IMR-90 (cell line): ENCODE measurements around the gene ALG6. TPM values are rescaled to one million over a fixed set of nuclear protein-coding genes. Genes with fewer than 3 reads are reported as not detected.

Experiments used
- ATAC-seq: fragments of 200-7000 bp; cut with Tn5 transposase; 2 replicates; pipeline ENCODE4 v1.9.1; 2020; ENCODE audit warnings: low read depth, mild to moderate bottlenecking, moderate library complexity
- Bru-seq: library from RNA; stranded (reverse); fragments of 400-500 nt; gene quantifications from one replicate; lab custom pipeline; 2021; lab: Mats Ljungman, UMichigan
- BruChase-seq, 2 experiments: library from RNA; stranded (reverse); fragments of 400-500 nt; gene quantifications; one replicate each; lab custom pipeline; 2021; lab: Mats Ljungman, UMichigan
- BruUV-seq: library from RNA; stranded (reverse); fragments of 400-500 nt; replicated peaks from 2 replicates; lab custom pipeline; 2021; lab: Mats Ljungman, UMichigan
- CTCF ChIA-PET: fragments of 300-600 bp; formaldehyde crosslinking; extraction: SDS; loops from one replicate; lab custom pipeline; 2021; ENCODE audit warnings: antibody characterized with exemption; lab: Yijun Ruan, JAX
- POLR2A ChIA-PET: fragments of 300-600 bp; sonication (Branson Sonifier 250); formaldehyde crosslinking; loops from one replicate; lab custom pipeline; 2022; ENCODE audit warnings: antibody characterized with exemption; ENCODE audit not compliant: unreplicated experiment; lab: Charles Lee
- DNase-seq: peaks from one replicate; pipeline ENCODE4 v3.0.0; 2013
- H2AFZ ChIP-seq: replicated peaks from 2 replicates; pipeline ENCODE3; 2013; ENCODE audit warnings: low read length, mild to moderate bottlenecking; ENCODE audit not compliant: poor library complexity
- H2AK5ac ChIP-seq: 2 replicates; pipeline ENCODE4 v1.6.1; 2013; ENCODE audit warnings: low read depth, low read length, inconsistent platforms
- H2AK9ac ChIP-seq: replicated peaks from 2 replicates; pipeline ENCODE3; 2013; ENCODE audit warnings: mild to moderate bottlenecking, low read depth, low read length, moderate library complexity; ENCODE audit not compliant: poor library complexity
- H2BK120ac ChIP-seq: 2 replicates; pipeline ENCODE4 v1.6.1; 2013; ENCODE audit warnings: low read depth, low read length, inconsistent platforms
- H2BK15ac ChIP-seq: 3 replicates; pipeline ENCODE4 v1.6.1; 2013; ENCODE audit warnings: low read depth, low read length, inconsistent platforms
- H2BK20ac ChIP-seq: 2 replicates; pipeline ENCODE4 v1.6.1; 2013; ENCODE audit warnings: low read depth, mild to moderate bottlenecking, inconsistent platforms, low read length, moderate library complexity
- H2BK5ac ChIP-seq: 2 replicates; pipeline ENCODE4 v1.6.1; 2013; ENCODE audit warnings: mild to moderate bottlenecking, low read depth, low read length, inconsistent platforms; ENCODE audit not compliant: poor library complexity, severe bottlenecking
- H3K14ac ChIP-seq: replicated peaks from 2 replicates; pipeline ENCODE4 v1.6.1; 2013; ENCODE audit warnings: low read depth, low read length, inconsistent platforms
- H3K18ac ChIP-seq: 2 replicates; pipeline ENCODE4 v1.6.1; 2013; ENCODE audit warnings: low read depth, low read length, control low read depth
- H3K23ac ChIP-seq: 2 replicates; pipeline ENCODE4 v1.6.1; 2013; ENCODE audit warnings: low read depth, low read length, inconsistent platforms
- H3K27ac ChIP-seq: 2 replicates; pipeline ENCODE4 v1.5.1; 2013; ENCODE audit warnings: mild to moderate bottlenecking, control low read depth, low read length; ENCODE audit not compliant: insufficient read depth
- H3K27me3 ChIP-seq: 2 replicates; pipeline ENCODE4 v1.6.1; 2013; ENCODE audit warnings: low read length; ENCODE audit not compliant: control insufficient read depth, insufficient read depth
- H3K36me3 ChIP-seq: 2 replicates; pipeline ENCODE4 v1.6.1; 2013; ENCODE audit warnings: low read length, mixed read lengths; ENCODE audit not compliant: control insufficient read depth, insufficient read depth
- H3K4ac ChIP-seq: 2 replicates; pipeline ENCODE4 v1.6.1; 2013; ENCODE audit warnings: low read depth, low read length, inconsistent platforms
- H3K4me1 ChIP-seq: 2 replicates; pipeline ENCODE4 v1.6.1; 2013; ENCODE audit warnings: low read length, mixed read lengths; ENCODE audit not compliant: control insufficient read depth, insufficient read depth
- H3K4me2 ChIP-seq: 2 replicates; pipeline ENCODE4 v1.6.1; 2013; ENCODE audit warnings: low read depth, mild to moderate bottlenecking, control low read depth, low read length, moderate library complexity
- H3K4me3 ChIP-seq: 2 replicates; pipeline ENCODE4 v1.5.1; 2013; ENCODE audit warnings: low read depth, mild to moderate bottlenecking, control low read depth, low read length, moderate library complexity; ENCODE audit not compliant: insufficient read depth
- H3K56ac ChIP-seq: 2 replicates; pipeline ENCODE4 v1.6.1; 2013; ENCODE audit warnings: low read length, inconsistent platforms; ENCODE audit not compliant: insufficient read depth; ENCODE audit errors: extremely low read depth
- H3K79me1 ChIP-seq, 2 experiments: 2 replicates each; pipeline ENCODE4 v1.6.1; 2013; ENCODE audit warnings: low read length in 2 of 2, inconsistent platforms in 1 of 2, low read depth in 1 of 2
- H3K9ac ChIP-seq: 2 replicates; pipeline ENCODE4 v1.6.1; 2013; ENCODE audit warnings: low read depth, low read length, control low read depth
- H3K9me1 ChIP-seq: 2 replicates; pipeline ENCODE4 v1.6.1; 2013; ENCODE audit warnings: low read length, inconsistent platforms; ENCODE audit not compliant: insufficient read depth
- H3K9me3 ChIP-seq: 2 replicates; pipeline ENCODE4 v1.6.1; 2013; ENCODE audit warnings: low read length; ENCODE audit not compliant: control insufficient read depth, insufficient read depth
- H4K20me1 ChIP-seq: 2 replicates; pipeline ENCODE4 v1.6.1; 2013; ENCODE audit warnings: low read length, inconsistent platforms; ENCODE audit not compliant: insufficient read depth
- H4K5ac ChIP-seq: 2 replicates; pipeline ENCODE4 v1.6.1; 2013; ENCODE audit warnings: mild to moderate bottlenecking, low read depth, low read length, control low read depth
- H4K8ac ChIP-seq, 2 experiments: 2 replicates each; pipeline ENCODE4 v1.6.1; 2013; ENCODE audit warnings: low read depth in 2 of 2, low read length in 2 of 2, control low read depth in 1 of 2, inconsistent platforms in 1 of 2
- H4K91ac ChIP-seq: 2 replicates; pipeline ENCODE4 v1.6.1; 2013; ENCODE audit warnings: low read depth, low read length, inconsistent platforms; ENCODE audit not compliant: insufficient read depth
- BHLHE40 ChIP-seq: fragments of 150-350 bp; IDR thresholded peaks from 2 replicates; pipeline ENCODE4 v1.6.1; 2016; ENCODE audit warnings: mild to moderate bottlenecking, low read depth, low read length
- CHD1 ChIP-seq: IDR thresholded peaks from 2 replicates; pipeline ENCODE4 v1.6.1; 2012; ENCODE audit warnings: low read depth, low read length, improper control_type of control experiment
- ELK1 ChIP-seq: fragments of 150-350 bp; IDR thresholded peaks from 2 replicates; pipeline ENCODE4 v1.6.1; 2016; ENCODE audit warnings: low read depth, mild to moderate bottlenecking, low read length, moderate library complexity, borderline replicate concordance
- FOS ChIP-seq: fragments of 150-350 bp; IDR thresholded peaks from 2 replicates; pipeline ENCODE4 v1.6.1; 2016; ENCODE audit warnings: low read depth, low read length
- MXI1 ChIP-seq: IDR thresholded peaks from 2 replicates; pipeline ENCODE4 v1.6.1; 2012; ENCODE audit warnings: low read depth, mild to moderate bottlenecking, low read length, moderate library complexity, borderline replicate concordance
- POLR2A ChIP-seq: IDR thresholded peaks from 2 replicates; pipeline ENCODE4 v1.6.1; 2012; ENCODE audit warnings: mild to moderate bottlenecking, low read depth, low read length
- RFX5 ChIP-seq: IDR thresholded peaks from 2 replicates; pipeline ENCODE4 v1.8.0; 2012; ENCODE audit warnings: low read depth, mild to moderate bottlenecking, low read length, moderate library complexity
- SMC3 ChIP-seq: fragments of 150-350 bp; IDR thresholded peaks from 2 replicates; pipeline ENCODE4 v1.6.1; 2016; ENCODE audit warnings: low read depth, mild to moderate bottlenecking, antibody characterized with exemption, low read length, moderate library complexity
- WGBS, 2 experiments: methylation state at CpG; one replicate each; pipeline versions ENCODE4 v1.1.5 to v1.1.7; 2013; ENCODE audit warnings: missing lambda C conversion rate in 2 of 2; ENCODE audit not compliant: insufficient read length in 1 of 2; ENCODE audit errors: extremely low coverage in 2 of 2; 5-methylcytosine and 5-hydroxymethylcytosine counted together
- dilution Hi-C: fragments of 300-500 bp; cut with HindIII; formaldehyde crosslinking; loops from one replicate; pipeline ENCODE4 v1.14.3; 2018; ENCODE audit warnings: low sequenced_read_pairs; ENCODE audit not compliant: unreplicated experiment
- in situ Hi-C: fragments of 300-500 bp; cut with MboI; formaldehyde crosslinking; loops from 3 replicates; pipeline ENCODE4 v1.14.3; 2019; ENCODE audit warnings: low sequenced_read_pairs, inconsistent platforms, mixed read lengths
- intact Hi-C: fragments of 100-400 bp; cut with micrococcal nuclease; formaldehyde crosslinking; loops from 2 replicates; pipeline ENCODE4 v1.10.0; 2022
- long read RNA-seq: library from polyadenylated mRNA; unstranded; transcript quantifications from one replicate; pipeline ENCODE4 v2.0.0, GENCODE V29; 2021; ENCODE audit not compliant: unreplicated experiment
- polyA plus RNA-seq, 3 experiments: library from polyadenylated mRNA; depleted of rRNA; stranded (reverse); fragments of >200 nt; gene quantifications; 2 replicates each; pipeline ENCODE4 v1.2.3, GENCODE V29; 2012; ENCODE audit warnings: low replicate concordance in 1 of 3
- total RNA-seq: library from RNA; depleted of rRNA; stranded (reverse); fragments of >200 nt; gene quantifications from 2 replicates; pipeline ENCODE4 v1.2.3, GENCODE V29; 2012; rRNA removed
- TF ChIP-seq, protein P1 (sequence below): fragments of 150-350 bp; IDR thresholded peaks from 2 replicates; pipeline ENCODE4 v1.6.1; 2017; ENCODE audit warnings: mild to moderate bottlenecking, antibody characterized with exemption, low read length, low read depth

The ALG6 gene
- total RNA-seq (4.8 and 12.2 TPM in 2 replicates), polyA plus RNA-seq (2012; rRNA removed) (4.2 and 6.5 TPM in 2 replicates), Bru-seq, nascent RNA (percentile 58 among the genes with signal in this experiment), BruChase-seq, experiment 1, labeled RNA remaining after a 6-hour chase (percentile 72 among the genes with signal in this experiment), BruChase-seq, experiment 2, labeled RNA remaining after a 2-hour chase (percentile 73 among the genes with signal in this experiment)
- polyA plus RNA-seq (2012; cell fraction: cytosol; rRNA removed) = 0.68 and 0.77 TPM in 2 replicates
- polyA plus RNA-seq (2012; cell fraction: nucleus; rRNA removed; ENCODE audit: low replicate concordance) = 0.74 and 11.6 TPM in 2 replicates
- long read RNA-seq, transcript ALG6-202 (15 exons, 3,371 nt) = major isoform, 15 of 22 reads
- long read RNA-seq, partial matches to known transcripts = 2 of 22 reads
- long read RNA-seq, other reads (novel, unspliced or antisense) = 5 of 22 reads

GRCh38 chr1:63367215-63368103, at the start of gene ALG6:
Gene ALG6, plus strand, starts transcription at chr1:63367627. Its CDS starts 3,351 bp downstream, at chr1:63370978.
- Histone ChIP-seq H3K9me3 (no peaks in the 10 kb centered on the region), H2AFZ (peak within 1 kb of the TSS; percentile 100), H3K4me3 (peak within 1 kb of the TSS; percentile 88), H3K9me1 (peaks cover 5% of the 10 kb centered on the region; the same call in 1 of the 2 replicates), H2BK15ac (no peak within 1 kb of the TSS; the same call in 2 of the 3 replicates), H3K27ac (peak within 1 kb of the TSS; percentile 83), H4K20me1 (no peaks in the 10 kb centered on the region), H3K23ac (peak within 1 kb of the TSS; percentile 92), H3K36me3 (no peaks in the 10 kb centered on the region), H4K5ac (peak within 1 kb of the TSS; percentile 58), H3K14ac (peak within 1 kb of the TSS; percentile 82; the same call in 1 of the 2 replicates), H2AK9ac (peak within 1 kb of the TSS; percentile 70), H2BK20ac (no peak within 1 kb of the TSS), H2BK120ac (peak within 1 kb of the TSS; percentile 68), H2AK5ac (peak within 1 kb of the TSS; percentile 26; the same call in 1 of the 2 replicates), H3K4ac (peak within 1 kb of the TSS; percentile 69), H3K4me1 (no peaks in the 10 kb centered on the region), H3K79me1 (peaks cover 0 to 14% of the 10 kb centered on the region in 2 experiments; a peak in 2 of 4 replicates), H3K9ac (peak within 1 kb of the TSS; percentile 88), H3K27me3 (peaks cover 2% of the 10 kb centered on the region), H3K4me2 (peak within 1 kb of the TSS; percentile 94), H3K18ac (peak within 1 kb of the TSS; percentile 19; the same call in 1 of the 2 replicates), H4K91ac (peak within 1 kb of the TSS; percentile 61), H3K56ac (peak within 1 kb of the TSS; percentile 53; the same call in 1 of the 2 replicates), H4K8ac (peak within 1 kb of the TSS; percentile 86 to 91), H2BK5ac (peak within 1 kb of the TSS; percentile 63)
- ATAC-seq (peak; percentile 98), DNase-seq (peak; percentile 87)
- ChIA-PET CTCF (interaction anchor here (0.6 to 0.7 kb wide), 2 partner anchors 57 to 84 kb away, joined by 3 to 5 read pairs; no protein-coding TSS in a partner anchor), POLR2A (interaction anchor here (0.5 kb wide), 1 partner anchor 47 kb away, joined by 5 read pairs; no protein-coding TSS in a partner anchor)
- intact Hi-C loops = loop anchor here (2.0 to 5.0 kb wide), 2 partner anchors 40 to 73 kb away; no protein-coding TSS in a partner anchor
- dilution Hi-C loops = no loop called here
- WGBS, 2 experiments = 0% methylated on average over 19 of the region's 77 CpGs; no CpG with 5 or more reads in 1 of the 2 experiments
- no TSS peak for BruUV-seq
- in situ Hi-C loops = no loop called here
- TF ChIP-seq ELK1 (no peak), BHLHE40 (no peak), RFX5 (no peak), SMC3 (no peak), MXI1 (0 out of 2 replicates have a peak, but pooled peaks have one; percentile 7), FOS (no peak), CHD1 (no peak), POLR2A (peak; percentile 45; the same call in 1 of the 2 replicates)
- TF ChIP-seq, protein P1, sequence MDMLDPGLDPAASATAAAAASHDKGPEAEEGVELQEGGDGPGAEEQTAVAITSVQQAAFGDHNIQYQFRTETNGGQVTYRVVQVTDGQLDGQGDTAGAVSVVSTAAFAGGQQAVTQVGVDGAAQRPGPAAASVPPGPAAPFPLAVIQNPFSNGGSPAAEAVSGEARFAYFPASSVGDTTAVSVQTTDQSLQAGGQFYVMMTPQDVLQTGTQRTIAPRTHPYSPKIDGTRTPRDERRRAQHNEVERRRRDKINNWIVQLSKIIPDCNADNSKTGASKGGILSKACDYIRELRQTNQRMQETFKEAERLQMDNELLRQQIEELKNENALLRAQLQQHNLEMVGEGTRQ = no peak
